ENCODE measurements around the gene TRIM24.
A peak's percentile ranks its signal among the peaks of the same experiment; 100 is the strongest.
"Not testable (repeated sequence)": the region's sequence is repeated elsewhere in the genome, so short reads cannot be mapped to it uniquely, and the experiment has no call there.

The TRIM24 gene

GRCh38 chr7:138460176-138460648 lies at the start of gene TRIM24:
Gene TRIM24 (plus strand): TSS chr7:138460259. CDS start chr7:138460549, 290 bp downstream.
- no peak for DNase-seq (ENCODE audit: low spot score)

- not testable (repeated sequence) for DNase-seq (ENCODE audit: low spot score)
Observed at GRCh38 chr7:138412077-138412476, 48.0 kb upstream of the TRIM24 start.

- not testable (repeated sequence) for DNase-seq (ENCODE audit: low spot score)
Observed at GRCh38 chr7:138412921-138413320, 47.1 kb upstream of the TRIM24 start.

- no peak for DNase-seq (ENCODE audit: low spot score)
Observed at GRCh38 chr7:138417078-138417700, 42.9 kb upstream of the TRIM24 start.

- no peak for DNase-seq (ENCODE audit: low spot score)
Observed at GRCh38 chr7:138417764-138418163, 42.3 kb upstream of the TRIM24 start.

- DNase-seq (ENCODE audit: low spot score): not testable (repeated sequence)
Observed at GRCh38 chr7:138418403-138418802, 41.7 kb upstream of the TRIM24 start.

GRCh38 chr7:138425026-138425425 lies 35.0 kb upstream of the TRIM24 start:
- no peak for DNase-seq (ENCODE audit: low spot score)

GRCh38 chr7:138429577-138430250 lies 30.3 kb upstream of the TRIM24 start:
- DNase-seq (ENCODE audit: low spot score): no peak

GRCh38 chr7:138431517-138431916 lies 28.5 kb upstream of the TRIM24 start:
- DNase-seq (ENCODE audit: low spot score): no peak

GRCh38 chr7:138433583-138434443 lies 26.2 kb upstream of the TRIM24 start:
- no peak for DNase-seq (ENCODE audit: low spot score)

- no peak for DNase-seq (ENCODE audit: low spot score)
Observed at GRCh38 chr7:138434597-138435019, 25.5 kb upstream of the TRIM24 start.

- no peak for DNase-seq (ENCODE audit: low spot score)
Observed at GRCh38 chr7:138435231-138435919, 24.7 kb upstream of the TRIM24 start.

GRCh38 chr7:138436388-138436787 lies 23.7 kb upstream of the TRIM24 start:
- no peak for DNase-seq (ENCODE audit: low spot score)

- no peak for DNase-seq (ENCODE audit: low spot score)
Observed at GRCh38 chr7:138440460-138440859, 19.6 kb upstream of the TRIM24 start.

- no peak for DNase-seq (ENCODE audit: low spot score)
Observed at GRCh38 chr7:138442822-138443221, 17.2 kb upstream of the TRIM24 start.

GRCh38 chr7:138449580-138449979 lies 10.5 kb upstream of the TRIM24 start:
- no peak for DNase-seq (ENCODE audit: low spot score)

- DNase-seq (ENCODE audit: low spot score): no peak
Observed at GRCh38 chr7:138455609-138456008, 4.5 kb upstream of the TRIM24 start.

GRCh38 chr7:138456220-138456619 lies 3.8 kb upstream of the TRIM24 start:
- no peak for DNase-seq (ENCODE audit: low spot score)

GRCh38 chr7:138458576-138459412 lies 1.3 kb upstream of the TRIM24 start:
- DNase-seq (ENCODE audit: low spot score): no peak

- DNase-seq (ENCODE audit: low spot score): peak; percentile 99
Observed at GRCh38 chr7:138459413-138460175, 465 bp upstream of the TRIM24 start.
